Hepatocyte (in vitro differentiated cells): ENCODE measurements around the gene PAPPA2.

Source experiments
- CTCF ChIP-seq: fragments of 200-600 bp; sonication (generic); IDR thresholded peaks from 2 replicates; pipeline ENCODE4 v1.5.1; 2016; ENCODE audit warnings: antibody characterized with exemption, mild to moderate bottlenecking; ENCODE audit not compliant: poor library complexity
- EZH2 ChIP-seq: fragments of 200-600 bp; sonication (generic); IDR thresholded peaks from 2 replicates; pipeline ENCODE4 v1.6.1; 2016; ENCODE audit warnings: antibody characterized with exemption, mild to moderate bottlenecking, borderline replicate concordance

GRCh38 chr1:176745945-176746344 is 283.0 kb downstream of the PAPPA2 start:
- TF ChIP-seq EZH2 (no peak), CTCF (no peak)
